NCI-H2081 treated with DMSO at 0.1 percent for 48 hours (cell line): Measurements from ENCODE around the gene ANGPTL5.
"Not testable (repeated sequence)": the region's sequence is repeated elsewhere in the genome, so short reads cannot be mapped to it uniquely, and the experiment has no call there.

Source experiments
- DNase-seq: peaks from one replicate; lab custom pipeline; 2025; lab: John Stamatoyannopoulos, UW

The ANGPTL5 gene

GRCh38 chr11:101916422-101916821 is at the start of gene ANGPTL5:
Gene ANGPTL5, minus strand, starts transcription at chr11:101916522. Its CDS starts 8,613 bp downstream, at chr11:101907909.
- no peak for DNase-seq

GRCh38 chr11:101964200-101964599 is 47.9 kb upstream of the ANGPTL5 start:
- DNase-seq = not testable (repeated sequence)

GRCh38 chr11:101960231-101960630 is 43.9 kb upstream of the ANGPTL5 start:
- no peak for DNase-seq

- no peak for DNase-seq
Observed at GRCh38 chr11:101955701-101956100, 39.4 kb upstream of the ANGPTL5 start.

GRCh38 chr11:101955278-101955677 is 39.0 kb upstream of the ANGPTL5 start:
- no peak for DNase-seq

- no peak for DNase-seq
Observed at GRCh38 chr11:101949680-101950220, 33.4 kb upstream of the ANGPTL5 start.

- DNase-seq = no peak
Observed at GRCh38 chr11:101945448-101945847, 29.1 kb upstream of the ANGPTL5 start.

GRCh38 chr11:101944923-101945322 is 28.6 kb upstream of the ANGPTL5 start:
- DNase-seq = no peak

GRCh38 chr11:101940901-101941520 is 24.7 kb upstream of the ANGPTL5 start:
- no peak for DNase-seq

- no peak for DNase-seq
Observed at GRCh38 chr11:101931692-101932091, 15.4 kb upstream of the ANGPTL5 start.

GRCh38 chr11:101929294-101929915 is 13.1 kb upstream of the ANGPTL5 start:
- no peak for DNase-seq

- no peak for DNase-seq
Observed at GRCh38 chr11:101923554-101923953, 7.2 kb upstream of the ANGPTL5 start.

GRCh38 chr11:101920992-101921391 is 4.7 kb upstream of the ANGPTL5 start:
- no peak for DNase-seq

- DNase-seq = no peak
Observed at GRCh38 chr11:101917226-101917625, 904 bp upstream of the ANGPTL5 start.

- no peak for DNase-seq
Observed at GRCh38 chr11:101915791-101916291, 481 bp downstream of the ANGPTL5 start.

- peak; percentile 81 for DNase-seq
Observed at GRCh38 chr11:101914738-101915426, 1.4 kb downstream of the ANGPTL5 start, which contains the start of gene CEP126. Gene CEP126, plus strand, starts transcription at chr11:101915010. Its CDS starts 275 bp downstream, at chr11:101915285.

GRCh38 chr11:101914341-101914737 is 2.0 kb downstream of the ANGPTL5 start:
- DNase-seq = no peak

GRCh38 chr11:101913656-101914055 is 2.7 kb downstream of the ANGPTL5 start:
- no peak for DNase-seq

GRCh38 chr11:101912823-101913284 is 3.5 kb downstream of the ANGPTL5 start:
- no peak for DNase-seq

- no peak for DNase-seq
Observed at GRCh38 chr11:101909087-101909486, 7.2 kb downstream of the ANGPTL5 start.

- no peak for DNase-seq
Observed at GRCh38 chr11:101907815-101908214, 8.5 kb downstream of the ANGPTL5 start.

GRCh38 chr11:101894505-101894904 is 21.8 kb downstream of the ANGPTL5 start:
- DNase-seq = no peak

- DNase-seq = no peak
Observed at GRCh38 chr11:101889767-101890166, 26.6 kb downstream of the ANGPTL5 start.
